ENCODE data around the gene ANGPTL5.

DNA sequence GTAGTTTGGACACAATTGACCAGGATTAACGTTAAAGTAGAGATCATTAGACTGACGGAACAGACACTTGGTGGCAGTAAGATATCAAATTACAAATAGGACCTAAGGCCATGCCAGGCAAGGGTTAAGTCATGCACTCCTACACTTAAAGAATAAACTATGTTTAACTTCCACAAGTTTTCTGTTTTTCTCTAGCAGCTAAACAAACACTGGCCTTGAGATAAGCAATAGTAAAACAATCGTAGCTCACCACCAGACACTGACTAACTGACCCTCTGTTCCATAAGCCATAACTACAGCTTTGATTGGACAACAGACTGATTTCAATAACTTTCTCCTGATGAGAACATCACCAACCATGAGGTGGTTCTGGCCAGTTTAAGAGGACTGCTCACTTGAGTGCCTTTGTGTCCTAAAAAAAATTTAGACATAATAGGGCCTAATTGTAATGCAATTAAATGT is 3.5 kb downstream of the ANGPTL5 start:
- TF ChIP-seq POLR2A (IDR thresholded peaks at IDR 0.05), result no peak
- TF ChIP-seq, protein P1, sequence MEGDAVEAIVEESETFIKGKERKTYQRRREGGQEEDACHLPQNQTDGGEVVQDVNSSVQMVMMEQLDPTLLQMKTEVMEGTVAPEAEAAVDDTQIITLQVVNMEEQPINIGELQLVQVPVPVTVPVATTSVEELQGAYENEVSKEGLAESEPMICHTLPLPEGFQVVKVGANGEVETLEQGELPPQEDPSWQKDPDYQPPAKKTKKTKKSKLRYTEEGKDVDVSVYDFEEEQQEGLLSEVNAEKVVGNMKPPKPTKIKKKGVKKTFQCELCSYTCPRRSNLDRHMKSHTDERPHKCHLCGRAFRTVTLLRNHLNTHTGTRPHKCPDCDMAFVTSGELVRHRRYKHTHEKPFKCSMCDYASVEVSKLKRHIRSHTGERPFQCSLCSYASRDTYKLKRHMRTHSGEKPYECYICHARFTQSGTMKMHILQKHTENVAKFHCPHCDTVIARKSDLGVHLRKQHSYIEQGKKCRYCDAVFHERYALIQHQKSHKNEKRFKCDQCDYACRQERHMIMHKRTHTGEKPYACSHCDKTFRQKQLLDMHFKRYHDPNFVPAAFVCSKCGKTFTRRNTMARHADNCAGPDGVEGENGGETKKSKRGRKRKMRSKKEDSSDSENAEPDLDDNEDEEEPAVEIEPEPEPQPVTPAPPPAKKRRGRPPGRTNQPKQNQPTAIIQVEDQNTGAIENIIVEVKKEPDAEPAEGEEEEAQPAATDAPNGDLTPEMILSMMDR (IDR thresholded peaks at IDR 0.05), result no peak
